K562 (cell line): ENCODE results near the gene CHMP5. TPM values are rescaled to one million over a fixed set of nuclear protein-coding genes. Genes with fewer than 3 reads are reported as not detected.

Experiments
- MEF2A ChIP-seq: IDR thresholded peaks from 2 replicates; pipeline ENCODE4 v1.6.1; 2011; ENCODE audit warnings: low read depth, mild to moderate bottlenecking, low read length, moderate library complexity; ENCODE audit not compliant: control insufficient read depth
- NONO ChIP-seq, 2 experiments: fragments of 200-400 bp in 1 of 2; fragments of 450-650 bp in 1 of 2; formaldehyde crosslinking in 1 of 2; IDR thresholded peaks; 2 replicates each; pipeline ENCODE4 v1.6.1; 2017; ENCODE audit warnings: low read depth in 2 of 2, mild to moderate bottlenecking in 2 of 2, moderate library complexity in 2 of 2, low read length in 1 of 2
- SIN3B ChIP-seq: fragments of 450-650 bp; IDR thresholded peaks from 2 replicates; pipeline ENCODE4 v1.6.1; 2017; ENCODE audit warnings: low read depth, mild to moderate bottlenecking, moderate library complexity
- TCF3 ChIP-seq: sonication (generic); formaldehyde crosslinking; IDR thresholded peaks from 2 replicates; pipeline ENCODE4 v1.4.0; 2020; ENCODE audit warnings: mild to moderate bottlenecking, missing genetic modification reagents
- TRIM24 ChIP-seq, 2 experiments: fragments of 450-650 bp; IDR thresholded peaks; 2 replicates each; pipeline ENCODE4 v1.6.1; 2016
- polyA plus RNA-seq, 8 experiments: library from polyadenylated mRNA; depleted of rRNA in 4 of 8; stranded (reverse) in 5 of 8; unstranded in 3 of 8; fragments of >200 nt; fragmentation: Nextera tagmentation in 2 of 8; fragmentation: Illumina TruSeq in 1 of 8; extraction: Ambion mirVana in 2 of 8; extraction: Trizol in 1 of 8; gene quantifications; 2 replicates each; pipeline versions ENCODE4 v1.2.1 to v1.2.3, GENCODE V29; 2011 to 2014; ENCODE audit warnings: inconsistent platforms in 1 of 8, missing spikeins in 1 of 8
- total RNA-seq, 7 experiments: library from RNA; depleted of rRNA in 6 of 7; stranded (reverse); fragments of >200 nt in 6 of 7; fragmentation: Illumina TruSeq in 2 of 7; extraction: Trizol in 2 of 7; gene quantifications; 2 replicates each; pipeline versions ENCODE4 v1.2.1 to v1.2.3, GENCODE V29; 2011 to 2021; ENCODE audit warnings: low replicate concordance in 1 of 7
- TF ChIP-seq, protein P1 (sequence below), 2 experiments: fragments of 450-650 bp in 1 of 2; sonication (generic) in 1 of 2; formaldehyde crosslinking in 1 of 2; IDR thresholded peaks; 2 replicates each; pipeline versions ENCODE4 v1.7.1 to v1.9.0; 2016 to 2022; ENCODE audit warnings: inconsistent platforms in 1 of 2, mild to moderate bottlenecking in 1 of 2, missing genetic modification reagents in 1 of 2
- TF ChIP-seq, protein P2 (sequence below): fragments of 450-650 bp; IDR thresholded peaks from 2 replicates; pipeline ENCODE4 v1.6.1; 2017; ENCODE audit warnings: antibody characterized with exemption

CHMP5 gene
- total and polyA plus RNA-seq, 9 of the 15 experiments (the other 6 are each of a cell fraction or from before 2014, with no cell fraction given): 36.0 to 105 (median 54.9) TPM

DNA sequence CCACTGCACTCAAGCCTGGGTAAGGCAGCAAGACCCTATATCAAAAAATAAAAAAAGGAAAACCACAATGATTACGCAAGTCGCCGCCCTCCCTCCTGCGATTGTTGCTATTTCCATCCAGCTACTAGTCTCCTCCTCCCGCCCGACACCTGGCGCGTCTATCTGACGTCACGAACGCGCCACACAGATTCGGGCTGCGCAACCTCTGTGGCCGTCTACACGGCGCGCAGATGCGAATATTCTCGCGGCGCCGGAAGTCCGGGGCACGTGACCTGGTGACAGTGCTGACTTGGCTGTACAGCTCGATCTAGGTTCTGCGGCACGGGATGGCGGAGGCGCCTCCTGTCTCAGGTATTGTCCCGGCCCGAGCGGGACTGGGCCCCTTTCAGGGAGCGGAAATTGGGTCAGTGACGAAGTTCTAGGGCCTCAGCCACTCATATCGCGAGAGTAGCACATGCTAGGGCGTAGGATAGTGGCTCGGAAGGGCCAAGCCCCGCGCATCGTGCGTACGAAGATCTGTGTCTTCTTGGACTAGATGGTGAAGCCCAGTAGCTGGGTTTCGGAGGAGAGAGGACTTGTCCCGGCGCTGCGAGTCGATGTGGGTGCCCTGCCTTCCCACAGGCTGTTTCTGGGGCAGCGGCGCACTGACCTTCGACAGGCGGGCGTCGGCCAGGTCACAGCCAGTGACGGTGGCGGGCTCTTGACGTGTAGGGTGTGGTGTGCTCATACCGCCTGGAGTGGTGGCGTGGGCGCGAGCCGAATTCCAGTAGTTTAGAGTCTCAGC, 25.6 kb downstream of the CHMP5 start, which contains the start of gene NFX1 (continued):
- TF ChIP-seq, protein P1, sequence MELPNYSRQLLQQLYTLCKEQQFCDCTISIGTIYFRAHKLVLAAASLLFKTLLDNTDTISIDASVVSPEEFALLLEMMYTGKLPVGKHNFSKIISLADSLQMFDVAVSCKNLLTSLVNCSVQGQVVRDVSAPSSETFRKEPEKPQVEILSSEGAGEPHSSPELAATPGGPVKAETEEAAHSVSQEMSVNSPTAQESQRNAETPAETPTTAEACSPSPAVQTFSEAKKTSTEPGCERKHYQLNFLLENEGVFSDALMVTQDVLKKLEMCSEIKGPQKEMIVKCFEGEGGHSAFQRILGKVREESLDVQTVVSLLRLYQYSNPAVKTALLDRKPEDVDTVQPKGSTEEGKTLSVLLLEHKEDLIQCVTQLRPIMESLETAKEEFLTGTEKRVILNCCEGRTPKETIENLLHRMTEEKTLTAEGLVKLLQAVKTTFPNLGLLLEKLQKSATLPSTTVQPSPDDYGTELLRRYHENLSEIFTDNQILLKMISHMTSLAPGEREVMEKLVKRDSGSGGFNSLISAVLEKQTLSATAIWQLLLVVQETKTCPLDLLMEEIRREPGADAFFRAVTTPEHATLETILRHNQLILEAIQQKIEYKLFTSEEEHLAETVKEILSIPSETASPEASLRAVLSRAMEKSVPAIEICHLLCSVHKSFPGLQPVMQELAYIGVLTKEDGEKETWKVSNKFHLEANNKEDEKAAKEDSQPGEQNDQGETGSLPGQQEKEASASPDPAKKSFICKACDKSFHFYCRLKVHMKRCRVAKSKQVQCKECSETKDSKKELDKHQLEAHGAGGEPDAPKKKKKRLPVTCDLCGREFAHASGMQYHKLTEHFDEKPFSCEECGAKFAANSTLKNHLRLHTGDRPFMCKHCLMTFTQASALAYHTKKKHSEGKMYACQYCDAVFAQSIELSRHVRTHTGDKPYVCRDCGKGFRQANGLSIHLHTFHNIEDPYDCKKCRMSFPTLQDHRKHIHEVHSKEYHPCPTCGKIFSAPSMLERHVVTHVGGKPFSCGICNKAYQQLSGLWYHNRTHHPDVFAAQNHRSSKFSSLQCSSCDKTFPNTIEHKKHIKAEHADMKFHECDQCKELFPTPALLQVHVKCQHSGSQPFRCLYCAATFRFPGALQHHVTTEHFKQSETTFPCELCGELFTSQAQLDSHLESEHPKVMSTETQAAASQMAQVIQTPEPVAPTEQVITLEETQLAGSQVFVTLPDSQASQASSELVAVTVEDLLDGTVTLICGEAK (IDR thresholded peaks at IDR 0.05): peak; percentile 87
- TF ChIP-seq, protein P1 (CRISPR knock-in tag; IDR thresholded peaks at IDR 0.05): no peak
- TF ChIP-seq MEF2A (peak; percentile 79), SIN3B (peak; percentile 89), TCF3 (CRISPR knock-in tag) (0 out of 2 replicates have a peak, but pooled peaks have one; percentile 1), NONO (IDR thresholded peaks at IDR 0.05; ENCODE audit: low read depth in 2 of 2, low read length in 1 of 2) (no peak; a peak in 1 of 4 replicates), TRIM24 (IDR thresholded peaks at IDR 0.05) (peak; percentile 26 to 50; a peak in 2 of 4 replicates)
- TF ChIP-seq, protein P2, sequence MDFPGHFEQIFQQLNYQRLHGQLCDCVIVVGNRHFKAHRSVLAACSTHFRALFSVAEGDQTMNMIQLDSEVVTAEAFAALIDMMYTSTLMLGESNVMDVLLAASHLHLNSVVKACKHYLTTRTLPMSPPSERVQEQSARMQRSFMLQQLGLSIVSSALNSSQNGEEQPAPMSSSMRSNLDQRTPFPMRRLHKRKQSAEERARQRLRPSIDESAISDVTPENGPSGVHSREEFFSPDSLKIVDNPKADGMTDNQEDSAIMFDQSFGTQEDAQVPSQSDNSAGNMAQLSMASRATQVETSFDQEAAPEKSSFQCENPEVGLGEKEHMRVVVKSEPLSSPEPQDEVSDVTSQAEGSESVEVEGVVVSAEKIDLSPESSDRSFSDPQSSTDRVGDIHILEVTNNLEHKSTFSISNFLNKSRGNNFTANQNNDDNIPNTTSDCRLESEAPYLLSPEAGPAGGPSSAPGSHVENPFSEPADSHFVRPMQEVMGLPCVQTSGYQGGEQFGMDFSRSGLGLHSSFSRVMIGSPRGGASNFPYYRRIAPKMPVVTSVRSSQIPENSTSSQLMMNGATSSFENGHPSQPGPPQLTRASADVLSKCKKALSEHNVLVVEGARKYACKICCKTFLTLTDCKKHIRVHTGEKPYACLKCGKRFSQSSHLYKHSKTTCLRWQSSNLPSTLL: 0 out of 2 replicates have a peak, but pooled peaks have one; percentile 46
